Prostate gland (tissue), 2 donors: ENCODE results near the gene EXOSC2.

Experiments
- POLR2A ChIP-seq: fragments of 450-650 bp; IDR thresholded peaks from one replicate; pipeline ENCODE4 v1.6.1; 2016; ENCODE audit warnings: antibody characterized with exemption, mild to moderate bottlenecking
- TF ChIP-seq, protein P1 (sequence below), 4 experiments: fragments of 200-600 bp in 2 of 4; fragments of 450-650 bp in 2 of 4; sonication (generic) in 2 of 4; IDR thresholded peaks; 1 replicate in 3 of 4; 2 replicates in 1 of 4; pipeline ENCODE4 v1.5.1; 2016 to 2019; ENCODE audit warnings: antibody characterized with exemption in 4 of 4, mild to moderate bottlenecking in 2 of 4, moderate library complexity in 2 of 4

- TF ChIP-seq, protein P1, sequence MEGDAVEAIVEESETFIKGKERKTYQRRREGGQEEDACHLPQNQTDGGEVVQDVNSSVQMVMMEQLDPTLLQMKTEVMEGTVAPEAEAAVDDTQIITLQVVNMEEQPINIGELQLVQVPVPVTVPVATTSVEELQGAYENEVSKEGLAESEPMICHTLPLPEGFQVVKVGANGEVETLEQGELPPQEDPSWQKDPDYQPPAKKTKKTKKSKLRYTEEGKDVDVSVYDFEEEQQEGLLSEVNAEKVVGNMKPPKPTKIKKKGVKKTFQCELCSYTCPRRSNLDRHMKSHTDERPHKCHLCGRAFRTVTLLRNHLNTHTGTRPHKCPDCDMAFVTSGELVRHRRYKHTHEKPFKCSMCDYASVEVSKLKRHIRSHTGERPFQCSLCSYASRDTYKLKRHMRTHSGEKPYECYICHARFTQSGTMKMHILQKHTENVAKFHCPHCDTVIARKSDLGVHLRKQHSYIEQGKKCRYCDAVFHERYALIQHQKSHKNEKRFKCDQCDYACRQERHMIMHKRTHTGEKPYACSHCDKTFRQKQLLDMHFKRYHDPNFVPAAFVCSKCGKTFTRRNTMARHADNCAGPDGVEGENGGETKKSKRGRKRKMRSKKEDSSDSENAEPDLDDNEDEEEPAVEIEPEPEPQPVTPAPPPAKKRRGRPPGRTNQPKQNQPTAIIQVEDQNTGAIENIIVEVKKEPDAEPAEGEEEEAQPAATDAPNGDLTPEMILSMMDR (IDR thresholded peaks at IDR 0.05) = peak; percentile 71 to 90 (median 84)
- no peak for TF ChIP-seq POLR2A
These were observed 11.0 kb upstream of the EXOSC2 start for GRCh38 chr9:130682421-130683121.
